Measurements from ENCODE around the gene FLYWCH1.

Gene FLYWCH1

GRCh38 chr16:2955438-2955778 lies 43.7 kb downstream of the FLYWCH1 start:
- DNase-seq, result no peak

GRCh38 chr16:2955779-2956578 lies 44.2 kb downstream of the FLYWCH1 start:
- peak; percentile 84 to 91 for DNase-seq

DNA sequence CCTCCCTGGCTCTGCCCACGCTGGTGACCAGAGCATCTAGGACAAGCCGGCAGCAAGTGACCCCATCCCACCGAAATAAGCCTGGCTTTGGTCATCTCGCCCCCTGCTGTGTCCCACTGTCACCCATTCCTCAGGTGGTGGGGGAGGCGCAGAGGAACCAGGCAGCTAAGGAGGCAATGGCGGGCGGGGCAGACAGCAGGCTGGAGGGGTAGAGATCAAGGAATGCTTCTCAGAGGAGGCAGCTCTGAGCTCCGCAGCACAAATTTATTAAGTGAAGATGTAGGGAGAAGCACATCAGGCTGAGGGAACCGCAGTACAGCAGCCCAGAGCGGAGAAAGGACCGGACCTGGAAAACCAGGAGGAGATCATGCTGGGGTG lies 44.8 kb downstream of the FLYWCH1 start:
- DNase-seq, result no peak

DNA sequence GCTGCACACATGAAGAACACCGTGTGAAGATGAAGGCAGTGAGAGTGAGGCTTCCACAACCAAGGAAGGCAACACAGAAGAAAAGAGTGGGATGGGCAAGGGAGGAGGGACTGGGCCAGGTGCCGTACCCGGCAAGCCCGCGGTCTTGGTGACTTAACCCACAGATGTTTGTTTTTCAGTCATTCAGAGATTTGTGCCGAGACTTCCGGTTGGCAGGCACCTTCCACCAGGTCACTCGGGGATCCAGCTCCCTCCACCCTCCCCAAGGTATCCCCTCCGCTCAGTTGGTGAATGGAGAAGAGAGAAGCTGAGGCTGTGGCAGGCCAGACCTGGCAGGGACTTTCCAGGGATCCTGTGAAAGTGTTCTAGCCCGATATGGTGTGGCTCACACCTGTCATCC lies 47.5 kb downstream of the FLYWCH1 start:
- DNase-seq, result no peak

DNA sequence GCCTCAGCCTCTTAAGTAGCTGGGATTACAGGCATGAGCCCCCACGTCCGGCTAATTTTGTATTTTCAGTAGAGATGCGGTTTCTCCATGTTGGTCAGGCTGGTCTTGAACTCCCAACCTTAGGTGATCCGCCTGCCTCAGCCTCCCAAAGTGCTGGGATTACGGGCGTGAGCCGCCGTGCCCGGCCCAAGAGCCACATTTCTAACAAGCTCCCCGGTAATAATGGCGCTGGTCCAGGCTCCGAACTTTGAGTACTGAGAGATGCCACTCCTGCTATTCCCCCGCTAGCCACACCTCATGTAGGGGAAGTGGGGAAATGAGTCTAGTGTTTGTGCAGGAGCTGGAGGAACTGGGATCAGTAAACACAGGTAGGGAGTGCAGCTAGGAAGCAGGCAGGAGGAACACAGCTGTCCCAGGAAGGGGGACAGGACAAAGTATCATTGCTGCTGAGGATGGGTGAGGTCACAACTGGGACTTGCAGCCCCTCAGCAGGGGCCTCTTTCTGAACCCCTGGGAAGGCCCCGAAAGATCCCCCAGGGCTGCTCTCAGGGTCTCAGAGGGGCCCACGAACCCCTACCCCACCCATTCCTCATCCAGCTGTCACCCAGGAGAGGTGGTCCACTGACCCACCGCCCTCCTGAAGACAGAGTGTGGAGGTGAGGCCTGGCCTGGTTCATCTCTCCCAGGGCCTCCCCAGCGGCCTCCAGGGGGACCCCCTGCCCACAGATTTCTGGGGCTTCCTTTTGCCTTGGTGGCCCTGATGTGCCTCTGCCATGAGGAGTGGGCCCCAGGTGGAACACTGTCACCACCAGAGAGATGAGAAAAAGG lies 48.7 kb downstream of the FLYWCH1 start:
- DNase-seq, result no peak

GRCh38 chr16:2962334-2963073 lies 50.8 kb downstream of the FLYWCH1 start:
- no peak for DNase-seq

- no peak for DNase-seq
These were observed 51.5 kb downstream of the FLYWCH1 start for GRCh38 chr16:2963074-2963722.

GRCh38 chr16:2963723-2964474 lies 52.2 kb downstream of the FLYWCH1 start, which contains the start of gene KREMEN2:
Gene KREMEN2, plus strand, starts transcription at chr16:2964275. Its CDS starts 246 bp downstream, at chr16:2964521.
- peak; percentile 17 to 56 for DNase-seq

GRCh38 chr16:2964475-2965336 lies 53.0 kb downstream of the FLYWCH1 start:
- peak in 1 of 2 donors; percentile 22 for DNase-seq

DNA sequence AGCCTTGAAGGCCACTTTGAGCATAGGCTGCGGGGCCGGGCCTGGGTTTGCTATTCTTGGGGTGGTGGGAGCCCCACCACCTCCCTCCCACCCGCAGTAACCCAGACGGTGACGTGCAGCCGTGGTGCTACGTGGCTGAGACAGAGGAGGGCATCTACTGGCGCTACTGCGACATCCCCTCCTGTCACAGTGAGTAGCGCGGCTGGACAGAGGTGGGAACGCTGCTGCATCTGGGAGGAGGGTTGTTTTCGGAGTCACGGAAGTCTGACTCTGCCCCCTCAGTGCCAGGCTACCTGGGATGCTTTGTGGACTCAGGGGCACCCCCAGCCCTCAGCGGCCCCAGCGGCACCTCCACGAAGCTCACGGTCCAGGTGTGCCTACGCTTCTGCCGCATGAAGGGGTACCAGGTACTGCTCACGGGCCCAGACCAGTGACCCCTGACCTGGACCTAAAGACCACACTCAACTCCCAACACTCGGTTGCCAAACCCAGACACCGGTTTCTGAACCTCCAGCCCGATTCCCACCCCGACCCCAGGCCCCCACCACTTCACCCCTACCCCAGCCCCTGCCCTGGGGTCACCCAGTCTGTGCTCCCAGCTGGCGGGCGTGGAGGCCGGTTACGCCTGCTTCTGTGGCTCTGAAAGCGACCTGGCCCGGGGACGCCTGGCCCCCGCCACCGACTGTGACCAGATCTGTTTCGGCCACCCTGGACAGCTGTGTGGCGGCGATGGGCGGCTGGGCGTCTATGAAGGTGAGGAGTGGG lies 54.5 kb downstream of the FLYWCH1 start:
- no peak for DNase-seq

DNA sequence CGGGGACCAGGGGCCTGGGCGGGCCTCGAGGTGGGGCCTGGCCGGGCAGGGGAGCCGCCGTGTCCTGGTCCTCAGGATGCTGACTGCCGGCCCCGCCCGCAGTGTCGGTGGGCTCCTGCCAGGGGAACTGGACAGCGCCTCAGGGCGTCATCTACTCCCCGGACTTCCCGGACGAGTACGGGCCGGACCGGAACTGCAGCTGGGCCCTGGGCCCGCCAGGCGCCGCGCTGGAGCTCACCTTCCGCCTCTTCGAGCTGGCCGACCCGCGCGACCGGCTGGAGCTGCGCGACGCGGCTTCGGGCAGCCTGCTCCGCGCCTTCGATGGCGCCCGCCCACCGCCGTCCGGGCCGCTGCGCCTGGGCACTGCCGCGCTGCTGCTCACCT lies 55.1 kb downstream of the FLYWCH1 start:
- no peak for DNase-seq

DNA sequence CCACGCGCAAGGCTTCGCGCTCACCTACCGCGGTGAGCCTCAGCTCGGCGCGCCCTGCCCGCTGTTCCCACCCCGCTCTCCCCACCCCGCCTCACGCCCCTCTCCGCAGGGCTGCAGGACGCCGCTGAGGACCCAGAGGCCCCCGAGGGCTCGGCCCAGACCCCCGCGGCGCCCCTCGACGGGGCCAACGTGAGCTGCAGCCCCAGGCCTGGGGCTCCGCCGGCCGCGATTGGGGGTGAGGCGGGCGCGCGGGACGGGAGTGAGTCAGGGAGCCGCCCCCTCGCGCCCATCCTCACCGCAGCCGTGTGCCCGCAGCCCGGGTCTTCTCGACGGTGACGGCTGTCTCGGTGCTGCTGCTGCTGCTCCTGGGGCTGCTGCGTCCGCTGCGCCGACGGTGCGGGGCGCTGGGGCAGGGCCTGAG lies 55.5 kb downstream of the FLYWCH1 start:
- no peak for DNase-seq

DNA sequence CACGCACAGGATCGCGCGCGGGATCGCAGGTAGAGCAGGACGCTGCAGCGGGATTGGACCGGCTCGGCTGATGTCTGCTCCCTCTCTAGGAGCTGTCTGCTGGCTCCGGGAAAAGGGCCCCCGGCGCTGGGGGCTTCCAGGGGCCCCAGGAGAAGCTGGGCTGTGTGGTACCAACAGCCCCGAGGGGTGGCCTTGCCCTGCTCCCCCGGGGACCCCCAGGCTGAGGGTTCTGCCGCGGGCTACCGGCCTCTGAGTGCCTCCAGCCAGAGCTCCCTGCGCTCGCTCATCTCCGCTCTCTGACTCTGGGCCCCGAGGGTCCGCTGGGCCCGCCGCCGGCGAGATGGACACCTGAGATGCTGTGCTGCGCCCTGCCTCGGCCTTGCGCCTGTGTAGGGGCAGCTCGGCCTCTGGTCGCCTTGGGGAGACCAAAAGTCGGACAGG lies 56.0 kb downstream of the FLYWCH1 start:
- DNase-seq, result no peak

GRCh38 chr16:2968368-2968737 lies 56.6 kb downstream of the FLYWCH1 start:
- peak in 1 of 2 donors; percentile 33 for DNase-seq

- DNase-seq, result peak; percentile 88 to 95
These were observed 57.2 kb downstream of the FLYWCH1 start, which contains the start of gene PAQR4 for GRCh38 chr16:2968738-2969544. Gene PAQR4, plus strand, starts transcription at chr16:2969348. Its CDS starts 327 bp downstream, at chr16:2969675.

- DNase-seq, result peak; percentile 77 to 84
These were observed 58.1 kb downstream of the FLYWCH1 start for GRCh38 chr16:2969545-2970521.

DNA sequence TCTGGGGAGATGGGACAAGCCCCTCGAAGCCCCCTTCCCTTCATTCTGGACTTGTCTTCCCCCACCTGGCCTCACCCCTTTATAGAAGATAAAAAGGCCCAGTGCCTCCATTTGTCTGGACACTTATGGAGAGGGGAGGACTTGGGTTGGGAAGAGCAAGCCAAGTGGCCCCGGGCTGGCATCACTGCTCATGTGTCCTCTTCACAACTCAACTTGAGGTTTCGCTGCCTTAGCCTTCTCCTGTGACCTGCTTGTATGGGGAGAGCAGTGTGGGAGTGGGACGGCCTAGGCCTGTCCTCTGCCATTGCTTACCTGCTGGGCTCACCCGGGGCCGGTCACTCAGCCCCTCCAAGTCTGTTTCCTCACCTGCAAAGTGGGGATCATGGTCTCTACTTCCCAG lies 58.8 kb downstream of the FLYWCH1 start:
- no peak for DNase-seq
